GM12872 (cell line): Measurements from ENCODE around the gene RMI2.
A peak's percentile ranks its signal among the peaks of the same experiment; 100 is the strongest.

Source experiments
- TF ChIP-seq, protein P1 (sequence below): IDR thresholded peaks from 3 replicates; pipeline ENCODE4 v1.5.1; 2011; ENCODE audit warnings: low read depth, mild to moderate bottlenecking, low read length, moderate library complexity; ENCODE audit not compliant: insufficient read depth

The RMI2 gene

GRCh38 chr16:11394593-11394960, 49.3 kb downstream of the RMI2 start:
- TF ChIP-seq, protein P1, sequence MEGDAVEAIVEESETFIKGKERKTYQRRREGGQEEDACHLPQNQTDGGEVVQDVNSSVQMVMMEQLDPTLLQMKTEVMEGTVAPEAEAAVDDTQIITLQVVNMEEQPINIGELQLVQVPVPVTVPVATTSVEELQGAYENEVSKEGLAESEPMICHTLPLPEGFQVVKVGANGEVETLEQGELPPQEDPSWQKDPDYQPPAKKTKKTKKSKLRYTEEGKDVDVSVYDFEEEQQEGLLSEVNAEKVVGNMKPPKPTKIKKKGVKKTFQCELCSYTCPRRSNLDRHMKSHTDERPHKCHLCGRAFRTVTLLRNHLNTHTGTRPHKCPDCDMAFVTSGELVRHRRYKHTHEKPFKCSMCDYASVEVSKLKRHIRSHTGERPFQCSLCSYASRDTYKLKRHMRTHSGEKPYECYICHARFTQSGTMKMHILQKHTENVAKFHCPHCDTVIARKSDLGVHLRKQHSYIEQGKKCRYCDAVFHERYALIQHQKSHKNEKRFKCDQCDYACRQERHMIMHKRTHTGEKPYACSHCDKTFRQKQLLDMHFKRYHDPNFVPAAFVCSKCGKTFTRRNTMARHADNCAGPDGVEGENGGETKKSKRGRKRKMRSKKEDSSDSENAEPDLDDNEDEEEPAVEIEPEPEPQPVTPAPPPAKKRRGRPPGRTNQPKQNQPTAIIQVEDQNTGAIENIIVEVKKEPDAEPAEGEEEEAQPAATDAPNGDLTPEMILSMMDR, result no peak

DNA sequence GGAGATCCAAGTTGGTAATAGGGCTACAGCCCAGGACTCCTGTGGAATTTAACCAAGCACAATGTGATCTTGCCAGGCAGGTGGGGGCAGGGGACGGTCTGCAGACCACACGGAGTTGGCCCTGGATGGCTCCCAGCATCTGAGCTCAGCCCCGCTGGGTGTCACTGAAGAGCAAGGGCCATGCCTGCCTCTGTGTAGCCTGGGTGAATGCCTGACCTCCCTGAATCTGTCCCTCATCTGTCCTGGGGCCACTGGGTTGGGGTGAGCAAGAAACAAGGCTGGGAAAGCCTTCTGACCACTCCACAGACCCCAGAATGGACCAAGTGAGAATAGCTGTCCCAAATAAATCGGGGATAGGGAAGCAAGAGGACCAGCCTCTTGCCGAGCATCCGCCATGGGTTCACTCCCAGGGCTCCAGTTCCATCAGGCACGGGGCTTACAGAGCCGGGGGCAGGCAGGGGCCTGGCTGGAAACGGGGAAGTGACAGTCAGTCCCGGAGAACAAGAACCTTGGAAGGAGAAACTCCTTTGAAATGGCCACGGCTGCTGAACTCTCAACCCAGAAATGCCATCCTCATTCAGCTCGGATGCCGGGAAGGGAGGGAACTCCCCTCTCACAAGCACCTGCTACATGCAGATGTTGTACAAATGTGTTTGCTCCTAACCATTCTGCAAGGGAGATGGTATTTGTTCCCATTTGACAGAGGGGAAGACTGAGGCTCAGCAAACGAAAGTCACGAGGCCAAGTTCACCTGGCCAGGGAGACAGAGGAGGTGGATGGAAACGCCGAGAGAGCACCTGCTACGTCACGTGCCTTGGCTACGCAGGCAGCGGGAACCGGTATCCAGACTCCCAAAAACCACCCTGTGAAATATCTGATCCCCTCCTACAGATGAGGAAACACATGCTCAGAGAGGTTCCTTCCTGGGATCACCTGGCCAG, 50.0 kb downstream of the RMI2 start:
- TF ChIP-seq, protein P1, result peak; percentile 11; the same call in 1 of the 3 replicates

- TF ChIP-seq, protein P1, result no peak
Observed at GRCh38 chr16:11395949-11396240, 50.6 kb downstream of the RMI2 start.

- TF ChIP-seq, protein P1, result peak; percentile 98
Observed at GRCh38 chr16:11396241-11397048, 51.2 kb downstream of the RMI2 start.

DNA sequence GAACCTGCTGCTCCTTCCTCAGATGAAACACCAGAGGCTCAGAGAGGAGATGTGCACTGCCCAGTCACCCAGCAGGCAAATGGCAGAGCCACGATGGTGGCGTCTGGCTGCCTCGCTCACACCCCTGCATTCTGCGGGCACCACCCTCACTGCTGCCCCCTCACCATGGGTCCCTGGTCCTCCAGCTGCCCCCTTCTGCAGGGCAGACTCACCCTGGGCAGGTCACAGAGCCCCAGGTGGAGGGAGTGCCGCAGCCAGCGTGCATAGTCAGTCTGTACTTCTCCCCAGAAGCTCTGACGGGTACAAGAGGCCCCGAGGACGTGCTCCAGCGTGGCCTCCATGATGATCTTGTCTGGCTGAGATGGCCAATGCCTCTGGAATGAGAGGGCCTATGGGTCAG, 52.9 kb downstream of the RMI2 start:
- TF ChIP-seq, protein P1, result no peak

- TF ChIP-seq, protein P1, result no peak
Observed at GRCh38 chr16:11398851-11399250, 53.6 kb downstream of the RMI2 start.

DNA sequence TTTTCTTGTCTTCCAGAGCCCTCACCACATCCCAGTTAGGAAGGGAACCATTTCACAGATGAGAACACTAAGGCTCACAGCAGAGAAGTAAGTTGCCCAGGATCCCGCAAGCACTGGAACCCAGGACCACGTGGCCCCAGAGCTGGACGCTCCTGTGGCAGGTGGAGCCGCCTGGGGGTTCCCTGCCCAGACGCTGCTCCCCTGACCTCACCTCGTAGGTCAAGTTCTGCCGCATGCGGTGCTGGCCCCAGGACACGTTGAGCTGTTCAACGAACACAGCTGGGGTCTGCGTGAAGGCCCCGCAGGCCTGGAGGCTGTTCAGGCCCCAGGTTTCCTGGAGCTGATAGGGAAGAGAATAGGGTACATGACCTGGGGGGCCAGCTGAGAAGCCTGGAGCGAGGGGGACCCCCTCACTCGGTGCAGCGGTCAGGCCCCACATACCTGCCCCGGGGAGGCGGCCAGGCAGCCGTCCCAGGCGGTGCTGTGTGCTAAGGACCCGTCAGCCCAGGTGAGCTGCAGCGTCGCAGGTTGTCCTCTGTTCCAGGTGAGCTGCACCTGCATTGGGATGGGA, 54.1 kb downstream of the RMI2 start:
- TF ChIP-seq, protein P1, result no peak
